HCT116 (cell line): ENCODE results near the gene PATE3. TPM values are rescaled to one million over a fixed set of nuclear protein-coding genes. Genes with fewer than 3 reads are reported as not detected.

Experiments used
- ATAC-seq: fragments of 200-7000 bp; cut with Tn5 transposase; 2 replicates; pipeline ENCODE4 v1.9.1; 2020; ENCODE audit warnings: mild to moderate bottlenecking, moderate library complexity
- BruUV-seq: library from RNA; stranded (reverse); fragments of 400-500 nt; replicated peaks from 2 replicates; lab custom pipeline; 2021; lab: Mats Ljungman, UMichigan
- CTCF ChIA-PET: fragments of 300-600 bp; sonication (Branson Sonifier 250); formaldehyde crosslinking; loops from one replicate; lab custom pipeline; 2021; ENCODE audit warnings: antibody characterized with exemption; lab: Charles Lee
- POLR2A ChIA-PET: fragments of 300-600, 350-600 bp; sonication (Branson Sonifier 250); formaldehyde crosslinking; loops from one replicate; lab custom pipeline; 2021; ENCODE audit warnings: antibody characterized with exemption; lab: Charles Lee
- RAD21 ChIA-PET, 2 experiments: fragments of 300-600 bp; sonication (Branson Sonifier 250); formaldehyde crosslinking; loops; one replicate each; lab custom pipeline; 2023; ENCODE audit warnings: low total read pairs in 2 of 2; ENCODE audit not compliant: uncharacterized antibody in 2 of 2, unreplicated experiment in 2 of 2, low non-redundant PET in 1 of 2; lab: Charles Lee
- DNase-seq: peaks from one replicate; pipeline ENCODE4 v3.0.0-alpha.2; 2010; ENCODE audit warnings: low read depth, low spot score
- H2AFZ ChIP-seq: fragments of 200-600 bp; shearing (Covaris generic), sonication (generic); 2 replicates; pipeline ENCODE4 v1.6.1; 2017; ENCODE audit warnings: low read depth, mixed run types, mixed read lengths, antibody characterized with exemption, low read length; ENCODE audit not compliant: poor library complexity, severe bottlenecking
- H3K27ac ChIP-seq: 2 replicates; pipeline ENCODE4 v1.5.1; 2012; ENCODE audit warnings: low read depth, low read length
- H3K27me3 ChIP-seq: fragments of 200-600 bp; sonication (generic); 2 replicates; pipeline ENCODE4 v1.6.1; 2016; ENCODE audit warnings: mixed run types, low read length, mixed read lengths; ENCODE audit not compliant: insufficient read depth
- H3K36me3 ChIP-seq, 2 experiments: fragments of 200-500 bp in 1 of 2; fragments of 200-600 bp in 1 of 2; sonication (Bioruptor generic) in 1 of 2; sonication (generic) in 1 of 2; 2 replicates each; pipeline versions ENCODE4 v1.5.1 to v1.6.1; 2014 to 2016; ENCODE audit warnings: low read length in 2 of 2, inconsistent platforms in 1 of 2, mixed read lengths in 1 of 2, mixed run types in 1 of 2; ENCODE audit not compliant: insufficient read depth in 2 of 2, control insufficient read depth in 1 of 2
- H3K4me1 ChIP-seq, 2 experiments: fragments of 200-600 bp in 1 of 2; sonication (generic) in 1 of 2; 2 replicates each; pipeline versions ENCODE4 v1.5.1 to v1.6.1; 2012 to 2017; ENCODE audit warnings: low read length in 2 of 2, inconsistent platforms in 1 of 2, mild to moderate bottlenecking in 1 of 2, mixed read lengths in 1 of 2, mixed run types in 1 of 2, moderate library complexity in 1 of 2; ENCODE audit not compliant: insufficient read depth in 2 of 2, control insufficient read depth in 1 of 2
- H3K4me2 ChIP-seq: fragments of 200-600 bp; sonication (generic); 2 replicates; pipeline ENCODE4 v1.6.1; 2017; ENCODE audit warnings: mixed run types, low read length, mixed read lengths
- H3K4me3 ChIP-seq, 2 experiments: fragments of 200-600 bp in 1 of 2; sonication (generic) in 1 of 2; replicated peaks in 1 of 2; 2 replicates each; pipeline ENCODE4 v1.5.1; 2011 to 2016; ENCODE audit warnings: low read length in 2 of 2, control low read depth in 1 of 2, low read depth in 1 of 2, mild to moderate bottlenecking in 1 of 2, mixed read lengths in 1 of 2, mixed run types in 1 of 2
- H3K79me2 ChIP-seq: fragments of 200-600 bp; sonication (generic); 2 replicates; pipeline ENCODE4 v1.6.1; 2017; ENCODE audit warnings: mild to moderate bottlenecking, mixed run types, low read length, moderate library complexity, mixed read lengths; ENCODE audit not compliant: insufficient read depth
- H3K9ac ChIP-seq: fragments of 200-600 bp; sonication (generic); 2 replicates; pipeline ENCODE4 v1.6.1; 2016; ENCODE audit warnings: low read length, mixed read lengths
- H3K9me2 ChIP-seq: fragments of 200-600 bp; sonication (generic), shearing (Covaris generic); 2 replicates; pipeline ENCODE4 v1.6.1; 2017; ENCODE audit warnings: mixed run types, mild to moderate bottlenecking, moderate library complexity; ENCODE audit not compliant: insufficient read depth
- H3K9me3 ChIP-seq, 2 experiments: fragments of 200-500 bp in 1 of 2; fragments of 200-600 bp in 1 of 2; sonication (Bioruptor generic) in 1 of 2; sonication (generic) in 1 of 2; 2 replicates each; pipeline ENCODE4 v1.6.1; 2014 to 2017; ENCODE audit warnings: low read length in 2 of 2, mixed read lengths in 2 of 2, inconsistent platforms in 1 of 2, low read depth in 1 of 2, mild to moderate bottlenecking in 1 of 2, mixed run types in 1 of 2, moderate library complexity in 1 of 2; ENCODE audit not compliant: control insufficient read depth in 1 of 2, insufficient read depth in 1 of 2
- H4K20me1 ChIP-seq: fragments of 200-600 bp; sonication (generic), shearing (Covaris generic); 2 replicates; pipeline ENCODE4 v1.6.1; 2017; ENCODE audit warnings: mixed run types, mild to moderate bottlenecking, moderate library complexity; ENCODE audit not compliant: insufficient read depth
- ATF3 ChIP-seq: IDR thresholded peaks from 2 replicates; pipeline ENCODE4 v1.6.1; 2012
- CBX3 ChIP-seq: IDR thresholded peaks from 2 replicates; pipeline ENCODE4 v1.6.1; 2012; ENCODE audit warnings: low read depth
- CEBPB ChIP-seq: IDR thresholded peaks from 2 replicates; pipeline ENCODE4 v1.6.1; 2012; ENCODE audit warnings: low read depth
- EGR1 ChIP-seq: IDR thresholded peaks from 2 replicates; pipeline ENCODE4 v1.6.1; 2012; ENCODE audit warnings: low read depth
- ELF1 ChIP-seq: IDR thresholded peaks from 2 replicates; pipeline ENCODE4 v1.6.1; 2012; ENCODE audit warnings: low read depth, borderline replicate concordance
- EZH2phosphoT487 ChIP-seq: fragments of 200-600 bp; IDR thresholded peaks from 2 replicates; pipeline ENCODE4 v1.6.1; 2018; ENCODE audit warnings: antibody characterized with exemption, borderline replicate concordance
- JUND ChIP-seq: IDR thresholded peaks from 2 replicates; pipeline ENCODE4 v1.6.1; 2012
- POLR2A ChIP-seq: IDR thresholded peaks from 2 replicates; pipeline ENCODE4 v1.7.0; 2011; ENCODE audit warnings: borderline replicate concordance; ENCODE audit not compliant: insufficient read depth, insufficient read length; ENCODE audit errors: extremely low read depth
- POLR2AphosphoS5 ChIP-seq: IDR thresholded peaks from 2 replicates; pipeline ENCODE4 v1.6.1; 2011; ENCODE audit warnings: mild to moderate bottlenecking, low read depth, low read length, moderate library complexity
- SIN3A ChIP-seq: IDR thresholded peaks from 2 replicates; pipeline ENCODE4 v1.6.1; 2012; ENCODE audit warnings: low read depth
- SP1 ChIP-seq: IDR thresholded peaks from 2 replicates; pipeline ENCODE4 v1.6.1; 2012; ENCODE audit warnings: low read depth
- SRF ChIP-seq: IDR thresholded peaks from 2 replicates; pipeline ENCODE4 v1.6.1; 2012; ENCODE audit warnings: low read depth
- TCF7L2 ChIP-seq: IDR thresholded peaks from 2 replicates; pipeline ENCODE4 v1.7.0; 2011; ENCODE audit warnings: borderline replicate concordance, inconsistent platforms; ENCODE audit not compliant: insufficient read depth, insufficient read length; ENCODE audit errors: extremely low read depth
- YY1 ChIP-seq: IDR thresholded peaks from 2 replicates; pipeline ENCODE4 v1.6.1; 2011; ENCODE audit warnings: low read length, low read depth, moderate library complexity, mild to moderate bottlenecking; ENCODE audit not compliant: insufficient replicate concordance; ENCODE audit errors: extremely low read depth
- ZFX ChIP-seq: fragments of 450-650 bp; IDR thresholded peaks from 2 replicates; pipeline ENCODE4 v1.6.1; 2017
- intact Hi-C: fragments of 100-400 bp; cut with micrococcal nuclease; formaldehyde crosslinking; loops from 2 replicates; pipeline ENCODE4 v1.10.0; 2022
- total RNA-seq: library from RNA; stranded (reverse); gene quantifications from one replicate; pipeline ENCODE4 v1.2.1, GENCODE V29; 2021; ENCODE audit not compliant: unreplicated experiment
- TF ChIP-seq, protein P1 (sequence below): IDR thresholded peaks from 2 replicates; pipeline ENCODE4 v1.6.1; 2012
- TF ChIP-seq, protein P2 (sequence below): IDR thresholded peaks from 2 replicates; pipeline ENCODE4 v1.6.1; 2011; ENCODE audit warnings: mild to moderate bottlenecking, low read length, moderate library complexity; ENCODE audit not compliant: insufficient replicate concordance; ENCODE audit errors: extremely low read depth
- TF ChIP-seq, protein P3 (sequence below), 3 experiments: fragments of 200-600 bp in 1 of 3; sonication (generic) in 1 of 3; IDR thresholded peaks in 2 of 3; conservative IDR thresholded peaks in 1 of 3; 2 replicates each; pipeline ENCODE4 v1.5.1; 2012 to 2017; ENCODE audit warnings: low read depth in 2 of 3, low read length in 2 of 3, antibody characterized with exemption in 1 of 3, borderline replicate concordance in 1 of 3, control low read depth in 1 of 3, mild to moderate bottlenecking in 1 of 3, mixed read lengths in 1 of 3, mixed run types in 1 of 3, moderate library complexity in 1 of 3; ENCODE audit not compliant: insufficient read depth in 1 of 3

PATE3 gene
- total RNA-seq, 1 experiment from 2014 or later = not detected

- no peak for DNase-seq
- H3K4me3 ChIP-seq = no peak overlapping the region
- no TSS peak for BruUV-seq
- no peak overlapping the region for H3K9ac ChIP-seq
- H3K36me3 ChIP-seq = no peaks in the 10 kb centered on the region
- no peaks in the 10 kb centered on the region for H3K4me1 ChIP-seq
- no peaks in the 10 kb centered on the region for H3K9me2 ChIP-seq
- no peak overlapping the region for H3K27ac ChIP-seq
- H3K79me2 ChIP-seq = no peaks in the 10 kb centered on the region
- ATAC-seq = no peak
- CTCF ChIA-PET = no interaction called here
- RAD21 ChIA-PET = no interaction called here
- POLR2A ChIA-PET = no interaction called here
- no peak overlapping the region for H2AFZ ChIP-seq
- H3K27me3 ChIP-seq = peaks cover 78% of the 10 kb centered on the region
- intact Hi-C loops = no loop called here
- no peaks in the 10 kb centered on the region for H4K20me1 ChIP-seq
- TF ChIP-seq, protein P1, sequence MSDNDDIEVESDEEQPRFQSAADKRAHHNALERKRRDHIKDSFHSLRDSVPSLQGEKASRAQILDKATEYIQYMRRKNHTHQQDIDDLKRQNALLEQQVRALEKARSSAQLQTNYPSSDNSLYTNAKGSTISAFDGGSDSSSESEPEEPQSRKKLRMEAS = no peak
- no peak for TF ChIP-seq JUND
- TF ChIP-seq SIN3A = no peak
- no peak for TF ChIP-seq ELF1
- TF ChIP-seq, protein P2, sequence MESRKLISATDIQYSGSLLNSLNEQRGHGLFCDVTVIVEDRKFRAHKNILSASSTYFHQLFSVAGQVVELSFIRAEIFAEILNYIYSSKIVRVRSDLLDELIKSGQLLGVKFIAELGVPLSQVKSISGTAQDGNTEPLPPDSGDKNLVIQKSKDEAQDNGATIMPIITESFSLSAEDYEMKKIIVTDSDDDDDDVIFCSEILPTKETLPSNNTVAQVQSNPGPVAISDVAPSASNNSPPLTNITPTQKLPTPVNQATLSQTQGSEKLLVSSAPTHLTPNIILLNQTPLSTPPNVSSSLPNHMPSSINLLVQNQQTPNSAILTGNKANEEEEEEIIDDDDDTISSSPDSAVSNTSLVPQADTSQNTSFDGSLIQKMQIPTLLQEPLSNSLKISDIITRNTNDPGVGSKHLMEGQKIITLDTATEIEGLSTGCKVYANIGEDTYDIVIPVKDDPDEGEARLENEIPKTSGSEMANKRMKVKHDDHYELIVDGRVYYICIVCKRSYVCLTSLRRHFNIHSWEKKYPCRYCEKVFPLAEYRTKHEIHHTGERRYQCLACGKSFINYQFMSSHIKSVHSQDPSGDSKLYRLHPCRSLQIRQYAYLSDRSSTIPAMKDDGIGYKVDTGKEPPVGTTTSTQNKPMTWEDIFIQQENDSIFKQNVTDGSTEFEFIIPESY = no peak
- no peak for TF ChIP-seq EGR1
- no peak for TF ChIP-seq CEBPB
- no peak for TF ChIP-seq POLR2A
- no peak overlapping the region for H3K4me2 ChIP-seq
- no peaks in the 10 kb centered on the region for H3K9me3 ChIP-seq
Observed at GRCh38 chr11:125770583-125770982, 17.3 kb upstream of the PATE3 start.

DNA sequence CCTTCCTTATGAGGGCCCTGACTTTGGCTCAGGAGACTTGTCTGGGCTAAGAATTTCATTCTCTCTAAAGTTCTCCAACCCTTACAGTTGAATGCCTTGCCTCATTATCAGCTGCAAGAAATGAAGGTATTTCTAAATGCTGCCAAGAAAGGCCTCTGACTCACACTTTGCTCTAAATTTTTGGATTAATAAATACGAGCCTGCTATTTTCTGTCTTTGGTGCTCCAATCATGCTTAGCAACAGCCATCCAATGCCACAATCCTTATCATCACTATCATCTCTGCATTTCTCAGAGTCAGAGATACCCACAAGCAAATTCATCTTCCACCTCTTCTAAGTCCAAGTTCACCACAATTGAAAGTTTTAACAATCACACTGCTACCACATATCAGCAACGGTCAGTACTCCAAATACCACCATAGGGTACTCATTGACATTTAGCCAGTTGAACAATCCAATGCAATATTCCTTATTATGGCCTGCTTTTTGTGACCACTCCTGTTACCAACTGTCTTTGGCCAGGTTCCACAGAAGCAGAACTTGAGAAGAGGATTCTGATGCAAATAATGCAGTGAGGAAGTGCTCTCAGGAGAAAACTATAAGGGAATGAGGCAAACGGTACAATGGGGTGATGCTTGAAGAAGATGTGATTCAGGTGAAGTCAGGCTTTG is 15.0 kb upstream of the PATE3 start:
- H3K9me2 ChIP-seq = no peaks in the 10 kb centered on the region
- CTCF ChIA-PET = no interaction called here
- BruUV-seq = no TSS peak
- TF ChIP-seq SP1 (no peak), JUND (no peak), YY1 (no peak), EGR1 (no peak), TCF7L2 (no peak), CBX3 (no peak), ATF3 (no peak), SRF (no peak), POLR2AphosphoS5 (no peak), ZFX (no peak), EZH2phosphoT487 (no peak)
- TF ChIP-seq, protein P3, sequence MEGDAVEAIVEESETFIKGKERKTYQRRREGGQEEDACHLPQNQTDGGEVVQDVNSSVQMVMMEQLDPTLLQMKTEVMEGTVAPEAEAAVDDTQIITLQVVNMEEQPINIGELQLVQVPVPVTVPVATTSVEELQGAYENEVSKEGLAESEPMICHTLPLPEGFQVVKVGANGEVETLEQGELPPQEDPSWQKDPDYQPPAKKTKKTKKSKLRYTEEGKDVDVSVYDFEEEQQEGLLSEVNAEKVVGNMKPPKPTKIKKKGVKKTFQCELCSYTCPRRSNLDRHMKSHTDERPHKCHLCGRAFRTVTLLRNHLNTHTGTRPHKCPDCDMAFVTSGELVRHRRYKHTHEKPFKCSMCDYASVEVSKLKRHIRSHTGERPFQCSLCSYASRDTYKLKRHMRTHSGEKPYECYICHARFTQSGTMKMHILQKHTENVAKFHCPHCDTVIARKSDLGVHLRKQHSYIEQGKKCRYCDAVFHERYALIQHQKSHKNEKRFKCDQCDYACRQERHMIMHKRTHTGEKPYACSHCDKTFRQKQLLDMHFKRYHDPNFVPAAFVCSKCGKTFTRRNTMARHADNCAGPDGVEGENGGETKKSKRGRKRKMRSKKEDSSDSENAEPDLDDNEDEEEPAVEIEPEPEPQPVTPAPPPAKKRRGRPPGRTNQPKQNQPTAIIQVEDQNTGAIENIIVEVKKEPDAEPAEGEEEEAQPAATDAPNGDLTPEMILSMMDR (IDR thresholded peaks at IDR 0.05 in 2 of 3, conservative IDR thresholded peaks at IDR 0.05 in 1 of 3; ENCODE audit: borderline replicate concordance in 1 of 3, insufficient read depth in 1 of 3, low read depth in 2 of 3, low read length in 2 of 3) = no peak

More for the DNA sequence above, 15.0 kb upstream of the PATE3 start:
- H3K36me3 ChIP-seq = no peaks in the 10 kb centered on the region
- H2AFZ ChIP-seq = no peak overlapping the region
- no peak overlapping the region for H3K4me2 ChIP-seq
- H3K79me2 ChIP-seq = no peaks in the 10 kb centered on the region
- DNase-seq = no peak
- no peaks in the 10 kb centered on the region for H4K20me1 ChIP-seq
- intact Hi-C loops = no loop called here
- no peaks in the 10 kb centered on the region for H3K9me3 ChIP-seq
- ChIA-PET RAD21 (no interaction called here), POLR2A (no interaction called here)
- no peak overlapping the region for H3K4me3 ChIP-seq
- no peak overlapping the region for H3K27ac ChIP-seq
- no peaks in the 10 kb centered on the region for H3K4me1 ChIP-seq
- H3K9ac ChIP-seq = no peak overlapping the region
- H3K27me3 ChIP-seq = peaks cover 62% of the 10 kb centered on the region
- ATAC-seq = no peak
